Left ventricle myocardium inferior (tissue), 1 donor: Measurements from ENCODE around the gene CPA2. TPM values are rescaled to one million over a fixed set of nuclear protein-coding genes. Genes with fewer than 3 reads are reported as not detected.

Experiments
- DNase-seq: peaks from one replicate; pipeline ENCODE4 v3.0.0-alpha.2; 2020
- H3K27ac ChIP-seq: fragments of 200-600 bp; replicated peaks from 2 replicates; pipeline ENCODE4 v1.8.0; 2021
- H3K27me3 ChIP-seq: fragments of 200-600 bp; 2 replicates; pipeline ENCODE4 v1.8.0; 2021; ENCODE audit warnings: low read depth
- H3K36me3 ChIP-seq: fragments of 200-600 bp; 2 replicates; pipeline ENCODE4 v1.8.0; 2021
- H3K4me1 ChIP-seq: fragments of 200-600 bp; 2 replicates; pipeline ENCODE4 v1.8.0; 2021
- H3K4me3 ChIP-seq: fragments of 200-600 bp; 2 replicates; pipeline ENCODE4 v1.8.0; 2021; ENCODE audit warnings: mild to moderate bottlenecking, moderate library complexity
- H3K9me3 ChIP-seq: fragments of 200-600 bp; replicated peaks from 2 replicates; pipeline ENCODE4 v1.8.0; 2021
- intact Hi-C: fragments of 100-400 bp; cut with micrococcal nuclease; formaldehyde crosslinking; loops from one replicate; pipeline ENCODE4 v1.11.0; 2022
- total RNA-seq: library from RNA; stranded (reverse); fragmentation: NEBNext Ultra II Directional; extraction: Animal tissue kit (Norgen Biotek cat#: 25700); gene quantifications from one replicate; pipeline ENCODE4 v1.2.1, GENCODE V29; 2021
- TF ChIP-seq, protein P1 (sequence below): fragments of 200-600 bp; IDR thresholded peaks from 2 replicates; pipeline ENCODE4 v1.8.0; 2021; ENCODE audit warnings: antibody characterized with exemption, mild to moderate bottlenecking, borderline replicate concordance
- donor health status: DM: no; HTN: yes; CAD: no; lungs with severe emphysema.

The CPA2 gene
- total RNA-seq, 1 donor from 2014 or later = not detected

- H3K4me1 ChIP-seq = peaks cover 20% of the 10 kb centered on the region
- H3K36me3 ChIP-seq = no peaks in the 10 kb centered on the region
- no peak overlapping the region for H3K4me3 ChIP-seq
- H3K27ac ChIP-seq = no peak overlapping the region
- H3K27me3 ChIP-seq = peaks cover 57% of the 10 kb centered on the region
- TF ChIP-seq, protein P1, sequence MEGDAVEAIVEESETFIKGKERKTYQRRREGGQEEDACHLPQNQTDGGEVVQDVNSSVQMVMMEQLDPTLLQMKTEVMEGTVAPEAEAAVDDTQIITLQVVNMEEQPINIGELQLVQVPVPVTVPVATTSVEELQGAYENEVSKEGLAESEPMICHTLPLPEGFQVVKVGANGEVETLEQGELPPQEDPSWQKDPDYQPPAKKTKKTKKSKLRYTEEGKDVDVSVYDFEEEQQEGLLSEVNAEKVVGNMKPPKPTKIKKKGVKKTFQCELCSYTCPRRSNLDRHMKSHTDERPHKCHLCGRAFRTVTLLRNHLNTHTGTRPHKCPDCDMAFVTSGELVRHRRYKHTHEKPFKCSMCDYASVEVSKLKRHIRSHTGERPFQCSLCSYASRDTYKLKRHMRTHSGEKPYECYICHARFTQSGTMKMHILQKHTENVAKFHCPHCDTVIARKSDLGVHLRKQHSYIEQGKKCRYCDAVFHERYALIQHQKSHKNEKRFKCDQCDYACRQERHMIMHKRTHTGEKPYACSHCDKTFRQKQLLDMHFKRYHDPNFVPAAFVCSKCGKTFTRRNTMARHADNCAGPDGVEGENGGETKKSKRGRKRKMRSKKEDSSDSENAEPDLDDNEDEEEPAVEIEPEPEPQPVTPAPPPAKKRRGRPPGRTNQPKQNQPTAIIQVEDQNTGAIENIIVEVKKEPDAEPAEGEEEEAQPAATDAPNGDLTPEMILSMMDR = no peak
- no peak for DNase-seq
- intact Hi-C loops = no loop called here
- H3K9me3 ChIP-seq = no peaks in the 10 kb centered on the region
These were observed 9.2 kb downstream of the CPA2 start for GRCh38 chr7:130275826-130276297.

GRCh38 chr7:130276796-130277762 is 10.4 kb downstream of the CPA2 start:
- no peak for DNase-seq
- TF ChIP-seq, protein P1 = no peak
- H3K9me3 ChIP-seq = no peaks in the 10 kb centered on the region
- intact Hi-C loops = no loop called here
- H3K27ac ChIP-seq = no peak overlapping the region
- H3K36me3 ChIP-seq = no peaks in the 10 kb centered on the region
- H3K4me3 ChIP-seq = no peak overlapping the region
- H3K4me1 ChIP-seq = peaks cover 18% of the 10 kb centered on the region
- H3K27me3 ChIP-seq = peaks cover 56% of the 10 kb centered on the region

DNA sequence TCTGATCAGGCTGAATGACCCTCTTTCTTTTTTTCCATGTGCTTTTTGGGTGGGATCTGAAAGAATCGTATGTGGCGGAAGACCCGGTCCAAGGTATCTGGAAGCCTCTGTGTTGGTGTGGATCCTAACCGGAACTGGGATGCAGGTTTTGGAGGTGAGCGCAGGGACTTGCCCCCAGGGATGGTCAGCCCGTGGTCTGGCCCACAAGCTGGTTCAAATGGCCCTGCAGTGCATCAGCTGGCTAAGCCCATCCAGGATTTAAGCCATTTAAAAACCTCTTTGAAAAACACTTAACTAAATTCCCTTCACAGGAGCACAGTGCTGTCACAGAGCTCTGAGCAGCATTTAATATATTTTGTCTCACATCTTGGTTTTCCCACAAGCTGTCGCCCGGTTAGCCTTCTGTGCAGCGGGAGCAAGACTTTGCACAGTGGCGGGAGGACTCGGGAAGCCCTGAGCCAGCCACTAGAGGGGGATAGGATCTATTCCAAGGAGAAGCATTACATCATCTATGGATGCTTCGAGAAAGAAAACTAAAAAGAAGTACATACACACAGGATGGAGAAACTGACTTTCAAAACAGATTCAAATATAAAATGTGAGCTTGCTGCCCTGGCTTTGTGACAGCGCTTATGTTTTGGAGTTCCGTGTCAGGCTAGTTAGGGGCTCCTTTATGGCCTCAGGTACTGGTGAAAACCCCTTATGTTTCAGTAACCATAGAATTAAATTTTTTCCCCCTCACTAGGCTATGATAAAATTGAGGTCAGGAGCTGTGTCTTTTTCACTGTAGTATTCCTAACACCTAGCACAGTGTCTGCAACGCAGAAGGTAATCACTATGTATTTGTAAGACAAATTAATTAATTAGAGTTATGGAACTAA is 11.3 kb downstream of the CPA2 start:
- intact Hi-C loops = no loop called here
- DNase-seq = peak; percentile 39
- Histone ChIP-seq H3K4me1 (peaks cover 13% of the 10 kb centered on the region), H3K27ac (peak overlapping the region; percentile 28), H3K27me3 (peaks cover 47% of the 10 kb centered on the region), H3K36me3 (no peaks in the 10 kb centered on the region), H3K9me3 (no peaks in the 10 kb centered on the region), H3K4me3 (no peak overlapping the region)
- TF ChIP-seq, protein P1 = peak; percentile 71

GRCh38 chr7:130278860-130279259 is 12.2 kb downstream of the CPA2 start:
- Histone ChIP-seq H3K9me3 (no peaks in the 10 kb centered on the region), H3K4me3 (no peak overlapping the region), H3K4me1 (peaks cover 10% of the 10 kb centered on the region), H3K27me3 (peaks cover 40% of the 10 kb centered on the region), H3K36me3 (no peaks in the 10 kb centered on the region), H3K27ac (no peak overlapping the region)
- no peak for DNase-seq
- TF ChIP-seq, protein P1 = no peak
- intact Hi-C loops = no loop called here

GRCh38 chr7:130279286-130279685 is 12.6 kb downstream of the CPA2 start:
- Histone ChIP-seq H3K36me3 (no peaks in the 10 kb centered on the region), H3K4me1 (peaks cover 10% of the 10 kb centered on the region), H3K27ac (no peak overlapping the region), H3K4me3 (no peak overlapping the region), H3K9me3 (no peaks in the 10 kb centered on the region), H3K27me3 (peaks cover 37% of the 10 kb centered on the region)
- intact Hi-C loops = no loop called here
- TF ChIP-seq, protein P1 = no peak
- no peak for DNase-seq
